ENCODE measurements around the gene ULBP3. TPM values are rescaled to one million over a fixed set of nuclear protein-coding genes. Genes with fewer than 3 reads are reported as not detected.
"Not testable (repeated sequence)": the region's sequence is repeated elsewhere in the genome, so short reads cannot be mapped to it uniquely, and the experiment has no call there.

The ULBP3 gene
- total and polyA plus RNA-seq, 2 donors (not counting 1 experiment from before 2014, with no cell fraction given): 0.10 to 0.69 TPM

GRCh38 chr6:150065083-150065482 is 3.8 kb downstream of the ULBP3 start:
- Histone ChIP-seq H2AFZ (ENCODE audit: insufficient read depth, low read depth, low read length, poor library complexity, severe bottlenecking) (no peak overlapping the region), H3K79me2 (ENCODE audit: control insufficient read depth, insufficient read depth, low read length) (no peaks in the 10 kb centered on the region), H3K36me3 (replicated peaks in 1 of 2; ENCODE audit: control extremely low read depth in 1 of 2, control insufficient read depth in 1 of 2, extremely low read depth in 1 of 2, insufficient read depth in 2 of 2, low read length in 1 of 2) (no peaks in the 10 kb centered on the region), H3K27ac (ENCODE audit: low read length in 2 of 2) (no peak overlapping the region), H4K20me1 (ENCODE audit: control insufficient read depth, insufficient read depth, low read length, poor library complexity, severe bottlenecking) (no peaks in the 10 kb centered on the region), H3K27me3 (replicated peaks in 1 of 4; ENCODE audit: control extremely low read depth in 1 of 4, control insufficient read depth in 3 of 4, insufficient read depth in 4 of 4, low read length in 3 of 4) (peaks cover 0 to 11% (median 2%) of the 10 kb centered on the region in 4 experiments), H3K9ac (ENCODE audit: low read length) (no peak overlapping the region), H3K9me3 (ENCODE audit: control extremely low read depth in 1 of 3, control insufficient read depth in 2 of 3, insufficient read depth in 1 of 3, low read length in 2 of 3) (no peaks in the 10 kb centered on the region), H3K4me1 (ENCODE audit: control insufficient read depth in 2 of 2, insufficient read depth in 2 of 2, low read length in 2 of 2) (peaks cover 7 to 18% of the 10 kb centered on the region in 2 donors), H3K4me2 (replicated peaks; ENCODE audit: low read depth, low read length, poor library complexity, severe bottlenecking) (no peak overlapping the region), H3K4me3 (ENCODE audit: control extremely low read depth in 1 of 5, extremely low read depth in 1 of 5, insufficient read depth in 1 of 5, low read depth in 2 of 5, low read length in 4 of 5) (no peak overlapping the region)
- POLR2A ChIA-PET: no interaction called here
- 94% methylated on average over 2 of the region's 2 CpGs for WGBS (ENCODE audit: insufficient coverage)
- Mint-ChIP-seq H3K27me3 (peaks cover 7% of the 10 kb centered on the region), H3K27ac (no peak overlapping the region), H3K4me3 (no peak overlapping the region), H3K9me3 (ENCODE audit: insufficient read depth) (no peaks in the 10 kb centered on the region), H3K4me1 (peaks cover 13% of the 10 kb centered on the region)
- intact Hi-C loops (cut with micrococcal nuclease): no loop called here
- CTCF ChIA-PET: interaction anchor here (1.3 kb wide), 1 partner anchor 222 kb away, joined by 3 read pairs; no protein-coding TSS in a partner anchor
- DNase-seq: no peak
- ATAC-seq (ENCODE audit: low read depth): no peak
- no peak for TF ChIP-seq EZH2 (IDR thresholded peaks at IDR 0.05; ENCODE audit: borderline replicate concordance, insufficient read depth, low read depth, low read length, poor library complexity, severe bottlenecking)
- no peak for TF ChIP-seq CTCF (IDR thresholded peaks at IDR 0.05)

- Mint-ChIP-seq H3K9me3 (ENCODE audit: insufficient read depth) (no peaks in the 10 kb centered on the region), H3K27me3 (peaks cover 8% of the 10 kb centered on the region), H3K4me3 (no peak overlapping the region), H3K27ac (no peak overlapping the region), H3K4me1 (peaks cover 9% of the 10 kb centered on the region)
- no peaks in the 10 kb centered on the region for H4K20me1 ChIP-seq (ENCODE audit: control insufficient read depth, insufficient read depth, low read length, poor library complexity, severe bottlenecking)
- H3K79me2 ChIP-seq (ENCODE audit: control insufficient read depth, insufficient read depth, low read length): no peaks in the 10 kb centered on the region
- intact Hi-C loops (cut with micrococcal nuclease): no loop called here
- no peaks in the 10 kb centered on the region for H3K9me3 ChIP-seq (ENCODE audit: control extremely low read depth in 1 of 3, control insufficient read depth in 2 of 3, insufficient read depth in 1 of 3, low read length in 2 of 3)
- 90% methylated on average over 6 of the region's 6 CpGs for WGBS (ENCODE audit: insufficient coverage)
- H3K27me3 ChIP-seq (replicated peaks in 1 of 4; ENCODE audit: control extremely low read depth in 1 of 4, control insufficient read depth in 3 of 4, insufficient read depth in 4 of 4, low read length in 3 of 4): peaks cover 0 to 11% (median 2%) of the 10 kb centered on the region in 4 experiments
- ATAC-seq (ENCODE audit: low read depth): no peak
- H3K27ac ChIP-seq (ENCODE audit: low read length in 2 of 2): no peak overlapping the region
- ChIA-PET POLR2A (no interaction called here), CTCF (interaction anchor here (1.3 kb wide), 1 partner anchor 221 kb away, joined by 3 read pairs; no protein-coding TSS in a partner anchor)
- H3K4me1 ChIP-seq (ENCODE audit: control insufficient read depth in 2 of 2, insufficient read depth in 2 of 2, low read length in 2 of 2): peaks cover 10 to 11% of the 10 kb centered on the region in 2 donors
- H3K4me3 ChIP-seq (ENCODE audit: control extremely low read depth in 1 of 5, extremely low read depth in 1 of 5, insufficient read depth in 1 of 5, low read depth in 2 of 5, low read length in 4 of 5): no peak overlapping the region
- H3K4me2 ChIP-seq (replicated peaks; ENCODE audit: low read depth, low read length, poor library complexity, severe bottlenecking): no peak overlapping the region
- no peak for TF ChIP-seq EZH2 (IDR thresholded peaks at IDR 0.05; ENCODE audit: borderline replicate concordance, insufficient read depth, low read depth, low read length, poor library complexity, severe bottlenecking)
- no peak for TF ChIP-seq CTCF (IDR thresholded peaks at IDR 0.05)
- H2AFZ ChIP-seq (ENCODE audit: insufficient read depth, low read depth, low read length, poor library complexity, severe bottlenecking): no peak overlapping the region
- no peak for DNase-seq
- H3K36me3 ChIP-seq (replicated peaks in 1 of 2; ENCODE audit: control extremely low read depth in 1 of 2, control insufficient read depth in 1 of 2, extremely low read depth in 1 of 2, insufficient read depth in 2 of 2, low read length in 1 of 2): no peaks in the 10 kb centered on the region
- H3K9ac ChIP-seq (ENCODE audit: low read length): no peak overlapping the region
These were observed 5.3 kb downstream of the ULBP3 start for GRCh38 chr6:150063640-150064039.

- H2AFZ ChIP-seq (ENCODE audit: insufficient read depth, low read depth, low read length, poor library complexity, severe bottlenecking); DNase-seq; H3K9ac ChIP-seq (ENCODE audit: low read length); intact Hi-C loops (cut with micrococcal nuclease); POLR2A ChIA-PET; H3K4me3 ChIP-seq (ENCODE audit: control extremely low read depth in 1 of 5, extremely low read depth in 1 of 5, insufficient read depth in 1 of 5, low read depth in 2 of 5, low read length in 4 of 5); H3K9me3 Mint-ChIP-seq (ENCODE audit: insufficient read depth); H3K79me2 ChIP-seq (ENCODE audit: control insufficient read depth, insufficient read depth, low read length); H3K4me1 ChIP-seq (ENCODE audit: control insufficient read depth in 2 of 2, insufficient read depth in 2 of 2, low read length in 2 of 2); H3K4me3 Mint-ChIP-seq; H4K20me1 ChIP-seq (ENCODE audit: control insufficient read depth, insufficient read depth, low read length, poor library complexity, severe bottlenecking); H3K27ac Mint-ChIP-seq; H3K9me3 ChIP-seq (ENCODE audit: control extremely low read depth in 1 of 3, control insufficient read depth in 2 of 3, insufficient read depth in 1 of 3, low read length in 2 of 3); H3K4me1 Mint-ChIP-seq; H3K27ac ChIP-seq (ENCODE audit: low read length in 2 of 2); H3K36me3 ChIP-seq (replicated peaks in 1 of 2; ENCODE audit: control extremely low read depth in 1 of 2, control insufficient read depth in 1 of 2, extremely low read depth in 1 of 2, insufficient read depth in 2 of 2, low read length in 1 of 2); H3K4me2 ChIP-seq (replicated peaks; ENCODE audit: low read depth, low read length, poor library complexity, severe bottlenecking): not testable (repeated sequence)
- H3K27me3 Mint-ChIP-seq: peaks cover 24% of the 10 kb centered on the region
- H3K27me3 ChIP-seq (replicated peaks in 1 of 4; ENCODE audit: control extremely low read depth in 1 of 4, control insufficient read depth in 3 of 4, insufficient read depth in 4 of 4, low read length in 3 of 4): peaks cover 0 to 12% (median 0%) of the 10 kb centered on the region in 4 experiments
- CTCF ChIA-PET: interaction anchor here (1.0 to 1.5 kb wide), 2 partner anchors 10 to 125 kb away, joined by 3 to 5 read pairs; no protein-coding TSS in a partner anchor
- ATAC-seq (ENCODE audit: low read depth): peak; percentile 54
- 42% methylated on average over 3 of the region's 7 CpGs for WGBS (ENCODE audit: insufficient coverage)
These were observed 8.9 kb downstream of the ULBP3 start for GRCh38 chr6:150059973-150060372.
